Stomach smooth muscle (tissue), 2 donors: ENCODE measurements around the gene IGFALS.

Experiments used
- H3K27ac ChIP-seq: one replicate; pipeline ENCODE4 v1.7.0; 2013; ENCODE audit warnings: mild to moderate bottlenecking, low read length, inconsistent platforms
- H3K27me3 ChIP-seq, 2 donors: one replicate each; pipeline ENCODE4 v1.7.0; 2013; ENCODE audit warnings: low read length in 2 of 2; ENCODE audit not compliant: insufficient read depth in 2 of 2, control insufficient read depth in 1 of 2
- H3K36me3 ChIP-seq, 2 donors: one replicate each; pipeline ENCODE4 v1.7.0; 2013; ENCODE audit warnings: low read length in 2 of 2; ENCODE audit not compliant: control insufficient read depth in 2 of 2, insufficient read depth in 2 of 2
- H3K4me1 ChIP-seq: one replicate; pipeline ENCODE4 v1.7.0; 2013; ENCODE audit warnings: low read length; ENCODE audit not compliant: control insufficient read depth, insufficient read depth
- H3K4me3 ChIP-seq, 2 donors: one replicate each; pipeline ENCODE4 v1.7.0; 2013; ENCODE audit warnings: low read length in 2 of 2
- H3K9ac ChIP-seq, 2 donors: one replicate each; pipeline ENCODE4 v1.7.0; 2013; ENCODE audit warnings: low read length in 2 of 2, mild to moderate bottlenecking in 1 of 2
- H3K9me3 ChIP-seq, 2 donors: one replicate each; pipeline ENCODE4 v1.7.0; 2013; ENCODE audit warnings: low read length in 2 of 2; ENCODE audit not compliant: control insufficient read depth in 2 of 2
- donor health status: healthy.
- donor health status: Pancreatic carcinoma.

The IGFALS gene

GRCh38 chr16:1788095-1788707 lies 5.3 kb downstream of the IGFALS start:
- no peaks in the 10 kb centered on the region for H3K9me3 ChIP-seq
- no peak overlapping the region for H3K27ac ChIP-seq
- peaks cover 18% of the 10 kb centered on the region for H3K4me1 ChIP-seq
- H3K4me3 ChIP-seq, result no peak overlapping the region
- no peaks in the 10 kb centered on the region for H3K27me3 ChIP-seq
- no peak overlapping the region for H3K9ac ChIP-seq
- H3K36me3 ChIP-seq, result peaks cover 14 to 20% of the 10 kb centered on the region in 2 donors

GRCh38 chr16:1787322-1788094 lies 6.0 kb downstream of the IGFALS start:
- peaks cover 14 to 20% of the 10 kb centered on the region in 2 donors for H3K36me3 ChIP-seq
- H3K4me3 ChIP-seq, result no peak overlapping the region
- H3K27ac ChIP-seq, result no peak overlapping the region
- no peaks in the 10 kb centered on the region for H3K9me3 ChIP-seq
- H3K27me3 ChIP-seq, result no peaks in the 10 kb centered on the region
- H3K4me1 ChIP-seq, result peaks cover 19% of the 10 kb centered on the region
- no peak overlapping the region for H3K9ac ChIP-seq

- Histone ChIP-seq H3K27me3 (no peaks in the 10 kb centered on the region), H3K4me3 (no peak overlapping the region), H3K36me3 (peaks cover 14 to 20% of the 10 kb centered on the region in 2 donors), H3K9ac (no peak overlapping the region), H3K4me1 (peaks cover 20% of the 10 kb centered on the region), H3K9me3 (no peaks in the 10 kb centered on the region), H3K27ac (no peak overlapping the region)
Observed at GRCh38 chr16:1787056-1787321, 6.5 kb downstream of the IGFALS start.

GRCh38 chr16:1786242-1787055 lies 7.1 kb downstream of the IGFALS start:
- no peak overlapping the region for H3K9ac ChIP-seq
- no peaks in the 10 kb centered on the region for H3K9me3 ChIP-seq
- peaks cover 14 to 20% of the 10 kb centered on the region in 2 donors for H3K36me3 ChIP-seq
- H3K4me3 ChIP-seq, result no peak overlapping the region
- peaks cover 26% of the 10 kb centered on the region for H3K4me1 ChIP-seq
- H3K27ac ChIP-seq, result no peak overlapping the region
- no peaks in the 10 kb centered on the region for H3K27me3 ChIP-seq

GRCh38 chr16:1785846-1786170 lies 7.7 kb downstream of the IGFALS start:
- Histone ChIP-seq H3K9ac (no peak overlapping the region), H3K9me3 (no peaks in the 10 kb centered on the region), H3K36me3 (peaks cover 14 to 24% of the 10 kb centered on the region in 2 donors), H3K27me3 (no peaks in the 10 kb centered on the region), H3K27ac (no peak overlapping the region), H3K4me3 (no peak overlapping the region), H3K4me1 (peaks cover 32% of the 10 kb centered on the region)

- Histone ChIP-seq H3K27me3 (no peaks in the 10 kb centered on the region), H3K36me3 (peaks cover 14 to 24% of the 10 kb centered on the region in 2 donors), H3K9me3 (no peaks in the 10 kb centered on the region), H3K27ac (no peak overlapping the region), H3K4me1 (peaks cover 35% of the 10 kb centered on the region), H3K9ac (no peak overlapping the region), H3K4me3 (no peak overlapping the region)
Observed at GRCh38 chr16:1784977-1785845, 8.3 kb downstream of the IGFALS start.

GRCh38 chr16:1782408-1783264 lies 10.9 kb downstream of the IGFALS start, which contains the start of the genes NUBP2 and SPSB3:
TSS of gene NUBP2 (plus strand) at chr16:1782960. CDS start at chr16:1783021, 61 bp downstream.
TSS of gene SPSB3 (minus strand) at chr16:1782571. CDS start at chr16:1781483, 1,088 bp downstream.
- Histone ChIP-seq H3K9ac (peak within 1 kb of the TSS; percentile 76 to 91), H3K36me3 (peaks cover 6 to 25% of the 10 kb centered on the region in 2 donors), H3K27me3 (no peaks in the 10 kb centered on the region), H3K9me3 (no peaks in the 10 kb centered on the region), H3K4me3 (peak within 1 kb of the TSS; percentile 86 to 94), H3K27ac (peak within 1 kb of the TSS; percentile 73), H3K4me1 (peaks cover 39% of the 10 kb centered on the region)

- Histone ChIP-seq H3K36me3 (peaks cover 3 to 25% of the 10 kb centered on the region in 2 donors), H3K4me1 (peaks cover 39% of the 10 kb centered on the region), H3K9ac (peak overlapping the region; percentile 57 to 74), H3K4me3 (peak overlapping the region; percentile 75 to 82), H3K27me3 (no peaks in the 10 kb centered on the region), H3K9me3 (no peaks in the 10 kb centered on the region), H3K27ac (peak overlapping the region; percentile 66)
Observed at GRCh38 chr16:1781758-1782407, 11.6 kb downstream of the IGFALS start.

- peaks cover 3 to 22% of the 10 kb centered on the region in 2 donors for H3K36me3 ChIP-seq
- H3K9ac ChIP-seq, result peak overlapping the region; percentile 57 to 74
- no peaks in the 10 kb centered on the region for H3K27me3 ChIP-seq
- no peak overlapping the region for H3K27ac ChIP-seq
- H3K9me3 ChIP-seq, result no peaks in the 10 kb centered on the region
- peaks cover 39% of the 10 kb centered on the region for H3K4me1 ChIP-seq
- H3K4me3 ChIP-seq, result peak overlapping the region; percentile 75 to 82
Observed at GRCh38 chr16:1781254-1781653, 12.3 kb downstream of the IGFALS start.
